Left lung (tissue), 10 donors: Measurements from ENCODE around the gene PLIN5. TPM values are rescaled to one million over a fixed set of nuclear protein-coding genes. Genes with fewer than 3 reads are reported as not detected.

ENCODE experiments used
- ATAC-seq: fragments of 200-7000 bp; cut with Tn5 transposase; one replicate; pipeline ENCODE4 v1.9.1; 2020; ENCODE audit warnings: moderate library complexity
- DNase-seq, 4 donors: peaks; one replicate each; pipeline ENCODE4 v3.0.0-alpha.2; 2013 to 2020
- H3K27ac ChIP-seq, 2 donors: fragments of 200-600 bp; sonication (generic) in 1 of 2; one replicate each; pipeline versions ENCODE4 v1.5.0 to v1.8.0; 2020 to 2021
- H3K27me3 ChIP-seq, 2 donors: fragments of 200-600 bp; sonication (generic) in 1 of 2; one replicate each; pipeline versions ENCODE4 v1.5.0 to v1.8.0; 2020 to 2021
- H3K36me3 ChIP-seq, 2 donors: fragments of 200-600 bp; sonication (generic) in 1 of 2; one replicate each; pipeline versions ENCODE4 v1.5.0 to v1.8.0; 2020 to 2021
- H3K4me1 ChIP-seq, 2 donors: fragments of 200-600 bp; one replicate each; pipeline ENCODE4 v1.8.0; 2021
- H3K4me3 ChIP-seq, 2 donors: fragments of 200-600 bp; sonication (generic) in 1 of 2; one replicate each; pipeline versions ENCODE4 v1.5.0 to v1.8.0; 2020 to 2021; ENCODE audit warnings: mild to moderate bottlenecking in 1 of 2
- H3K9me3 ChIP-seq, 2 donors: fragments of 200-600 bp; sonication (generic) in 1 of 2; one replicate each; pipeline versions ENCODE4 v1.5.0 to v1.8.0; 2020 to 2021
- intact Hi-C, 2 donors: fragments of 100-400 bp; cut with DNase I; formaldehyde crosslinking; loops; one replicate each; pipeline versions ENCODE4 v1.11.2 to v1.14.2; 2022
- polyA plus RNA-seq, 6 donors: library from polyadenylated mRNA; unstranded; fragments of 120-200 nt; gene quantifications; one replicate each; pipeline ENCODE4 v1.2.1, GENCODE V29; 2013; ENCODE audit not compliant: insufficient read length in 6 of 6
- total RNA-seq, 2 donors: library from RNA; stranded (reverse); fragmentation: NEBNext Ultra II Directional; extraction: Animal tissue kit (Norgen Biotek cat#: 25700); gene quantifications; one replicate each; pipeline ENCODE4 v1.2.1, GENCODE V29; 2021
- TF ChIP-seq, protein P1 (sequence below), 2 donors: fragments of 200-600 bp; sonication (generic) in 1 of 2; IDR thresholded peaks; one replicate each; pipeline versions ENCODE4 v1.5.0 to v1.8.0; 2021; ENCODE audit warnings: antibody characterized with exemption in 2 of 2
- donor health status: DM: no; HTN: yes; CAD: no.
- donor health status: DM: no; HTN: no; CAD: no.

The PLIN5 gene
- total and polyA plus RNA-seq, 8 donors: 1.8 to 15.9 (median 2.4) TPM

DNA sequence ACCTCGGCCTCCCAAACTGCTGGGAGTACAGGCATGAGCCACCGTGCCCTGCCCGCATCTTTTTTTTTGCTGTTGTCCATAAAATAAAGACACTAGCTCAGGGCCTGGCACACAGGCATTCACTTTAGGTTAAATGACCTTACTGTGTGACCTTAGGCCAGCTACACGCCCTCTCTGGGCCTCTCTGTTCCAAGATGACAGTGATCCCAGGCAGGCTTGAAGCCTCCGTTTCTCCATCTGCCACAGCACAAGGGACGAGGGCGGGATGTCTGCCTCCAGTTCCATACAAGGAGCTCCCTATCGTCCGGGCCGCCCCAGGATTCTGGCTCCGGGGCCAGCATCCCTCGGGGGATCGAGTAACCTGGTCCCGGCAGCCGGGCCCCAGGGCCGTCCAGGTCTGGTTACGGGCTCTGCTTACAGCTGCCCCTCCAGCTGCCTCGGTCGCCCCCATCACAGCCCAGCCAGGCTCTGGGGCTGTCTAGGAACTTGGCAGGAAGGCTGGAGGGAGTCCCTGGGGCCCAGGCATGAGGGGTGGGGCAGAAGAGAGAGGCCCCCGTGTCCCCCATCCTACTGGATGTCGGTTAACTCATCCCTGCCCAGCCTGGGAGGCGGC lies 36.4 kb upstream of the PLIN5 start:
- DNase-seq (no peak), ATAC-seq (no peak)
- Histone ChIP-seq H3K27me3 (peaks cover 0 to 37% of the 10 kb centered on the region in 2 donors), H3K9me3 (no peaks in the 10 kb centered on the region), H3K4me3 (no peak overlapping the region), H3K27ac (no peak overlapping the region), H3K36me3 (no peaks in the 10 kb centered on the region), H3K4me1 (peaks cover 5 to 34% of the 10 kb centered on the region in 2 donors)
- TF ChIP-seq, protein P1, sequence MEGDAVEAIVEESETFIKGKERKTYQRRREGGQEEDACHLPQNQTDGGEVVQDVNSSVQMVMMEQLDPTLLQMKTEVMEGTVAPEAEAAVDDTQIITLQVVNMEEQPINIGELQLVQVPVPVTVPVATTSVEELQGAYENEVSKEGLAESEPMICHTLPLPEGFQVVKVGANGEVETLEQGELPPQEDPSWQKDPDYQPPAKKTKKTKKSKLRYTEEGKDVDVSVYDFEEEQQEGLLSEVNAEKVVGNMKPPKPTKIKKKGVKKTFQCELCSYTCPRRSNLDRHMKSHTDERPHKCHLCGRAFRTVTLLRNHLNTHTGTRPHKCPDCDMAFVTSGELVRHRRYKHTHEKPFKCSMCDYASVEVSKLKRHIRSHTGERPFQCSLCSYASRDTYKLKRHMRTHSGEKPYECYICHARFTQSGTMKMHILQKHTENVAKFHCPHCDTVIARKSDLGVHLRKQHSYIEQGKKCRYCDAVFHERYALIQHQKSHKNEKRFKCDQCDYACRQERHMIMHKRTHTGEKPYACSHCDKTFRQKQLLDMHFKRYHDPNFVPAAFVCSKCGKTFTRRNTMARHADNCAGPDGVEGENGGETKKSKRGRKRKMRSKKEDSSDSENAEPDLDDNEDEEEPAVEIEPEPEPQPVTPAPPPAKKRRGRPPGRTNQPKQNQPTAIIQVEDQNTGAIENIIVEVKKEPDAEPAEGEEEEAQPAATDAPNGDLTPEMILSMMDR (IDR thresholded peaks at IDR 0.05): no peak
- intact Hi-C loops: loop anchor here in 1 of 2 donors (5.0 kb wide), 1 partner anchor 66 kb away; the partner anchor contains the start of gene TNFAIP8L1

DNA sequence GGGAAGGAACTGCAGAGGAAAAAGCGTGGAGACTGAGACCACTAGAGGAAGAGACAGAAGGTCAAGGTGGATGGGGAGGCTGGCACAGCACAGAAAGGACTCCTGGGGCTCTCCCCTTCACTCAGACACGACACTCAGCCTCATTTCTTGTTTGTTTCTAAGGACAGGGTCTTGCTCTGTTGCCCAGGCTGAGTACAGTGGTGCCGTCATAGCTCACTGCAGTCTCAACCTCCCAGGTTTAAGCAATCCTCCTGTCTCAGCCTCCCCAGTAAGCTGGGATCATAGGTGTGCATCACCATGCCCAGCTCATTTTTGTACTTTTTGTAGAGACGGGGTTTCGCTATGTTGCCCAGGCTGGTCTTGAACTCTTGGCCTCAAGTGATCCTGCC lies 35.9 kb upstream of the PLIN5 start:
- no peak overlapping the region for H3K27ac ChIP-seq
- H3K9me3 ChIP-seq: no peaks in the 10 kb centered on the region
- peaks cover 5 to 34% of the 10 kb centered on the region in 2 donors for H3K4me1 ChIP-seq
- TF ChIP-seq, protein P1 (IDR thresholded peaks at IDR 0.05): no peak
- DNase-seq (no peak), ATAC-seq (no peak)
- intact Hi-C loops: loop anchor here in 1 of 2 donors (5.0 kb wide), 1 partner anchor 66 kb away; the partner anchor contains the start of gene TNFAIP8L1
- no peaks in the 10 kb centered on the region for H3K36me3 ChIP-seq
- H3K4me3 ChIP-seq: no peak overlapping the region
- H3K27me3 ChIP-seq: peaks cover 0 to 32% of the 10 kb centered on the region in 2 donors

DNA sequence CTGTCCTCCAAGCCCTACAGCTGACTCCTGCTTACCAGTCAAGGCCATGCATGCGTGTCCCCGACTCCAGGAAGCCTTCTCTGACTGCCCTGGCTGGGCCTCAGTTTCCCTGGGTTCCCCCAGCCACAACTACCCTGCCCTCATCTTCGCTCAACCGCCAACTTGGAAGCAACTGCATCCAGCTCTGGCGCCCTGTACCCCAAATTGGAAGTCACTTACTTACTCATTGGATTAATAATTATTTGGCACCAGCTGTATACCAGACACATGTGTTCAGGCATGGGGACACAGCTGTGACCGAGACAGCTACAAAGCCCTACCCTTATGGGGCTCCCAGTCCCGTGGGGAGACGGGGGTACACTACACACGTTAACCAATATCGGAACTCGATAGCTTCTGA lies 35.4 kb upstream of the PLIN5 start:
- intact Hi-C loops: loop anchor here in 1 of 2 donors (5.0 kb wide), 1 partner anchor 67 kb away; the partner anchor contains the start of gene TNFAIP8L1
- H3K9me3 ChIP-seq: no peaks in the 10 kb centered on the region
- ATAC-seq: no peak
- H3K27ac ChIP-seq: no peak overlapping the region
- no peak for DNase-seq
- H3K36me3 ChIP-seq: no peaks in the 10 kb centered on the region
- peaks cover 0 to 27% of the 10 kb centered on the region in 2 donors for H3K27me3 ChIP-seq
- peaks cover 5 to 30% of the 10 kb centered on the region in 2 donors for H3K4me1 ChIP-seq
- TF ChIP-seq, protein P1 (IDR thresholded peaks at IDR 0.05): no peak
- no peak overlapping the region for H3K4me3 ChIP-seq

DNA sequence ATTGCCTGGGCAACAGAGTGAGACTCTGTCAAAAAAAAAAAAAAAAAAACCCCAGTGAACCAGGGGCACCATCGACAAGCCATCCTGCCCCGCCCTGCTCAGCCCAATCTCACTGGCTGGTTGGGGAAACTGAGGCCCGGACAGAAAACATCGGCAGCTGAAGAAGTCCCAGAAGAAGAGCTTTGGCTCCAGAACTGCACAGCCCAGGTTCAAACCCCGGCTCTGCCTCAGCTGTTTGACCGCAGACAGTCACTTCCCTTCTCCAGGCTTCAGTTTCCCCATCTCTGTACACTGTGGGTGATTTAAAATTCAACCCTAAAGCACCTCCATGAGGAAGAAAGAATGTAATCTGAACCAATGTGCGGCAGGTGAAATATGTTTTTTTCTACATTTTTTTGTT lies 33.9 kb upstream of the PLIN5 start:
- intact Hi-C loops: no loop called here
- TF ChIP-seq, protein P1 (IDR thresholded peaks at IDR 0.05): no peak
- Histone ChIP-seq H3K9me3 (no peaks in the 10 kb centered on the region), H3K4me1 (peaks cover 0 to 31% of the 10 kb centered on the region in 2 donors), H3K27me3 (peaks cover 0 to 12% of the 10 kb centered on the region in 2 donors), H3K4me3 (no peak overlapping the region), H3K36me3 (no peaks in the 10 kb centered on the region), H3K27ac (peak overlapping the region in 1 of 2 donors; percentile 57)
- no peak for DNase-seq
- peak; percentile 48 for ATAC-seq

DNA sequence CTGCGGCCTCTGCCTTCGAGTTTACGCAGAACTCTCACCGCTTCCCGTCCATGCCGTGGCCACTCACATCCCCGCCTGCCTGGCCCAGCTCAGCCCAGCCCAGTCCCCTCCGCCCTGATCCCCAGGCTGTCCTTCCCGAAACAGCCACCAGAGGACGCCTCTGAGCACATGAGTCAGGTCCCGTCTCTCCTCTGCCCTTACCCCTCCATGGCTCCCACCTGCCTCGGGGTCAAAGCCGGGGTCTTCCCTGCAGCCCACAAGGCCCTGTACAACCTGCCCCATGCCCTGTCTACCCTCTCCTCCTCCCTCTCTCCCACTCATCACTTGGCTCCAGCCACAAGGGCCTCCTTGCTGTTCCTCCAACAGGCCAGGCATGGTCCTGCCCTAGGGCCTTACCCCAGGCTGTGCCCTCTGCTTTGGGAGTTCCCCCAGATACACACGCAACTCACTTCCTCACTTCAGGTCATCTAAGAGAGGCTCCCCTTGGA lies 32.6 kb upstream of the PLIN5 start:
- TF ChIP-seq, protein P1 (IDR thresholded peaks at IDR 0.05): peak; percentile 44 to 76

More for the DNA sequence above, 32.6 kb upstream of the PLIN5 start:
- ATAC-seq: peak; percentile 68
- intact Hi-C loops: no loop called here
- no peaks in the 10 kb centered on the region for H3K36me3 ChIP-seq
- H3K9me3 ChIP-seq: no peaks in the 10 kb centered on the region
- peaks cover 0 to 5% of the 10 kb centered on the region in 2 donors for H3K27me3 ChIP-seq
- no peak overlapping the region for H3K4me3 ChIP-seq
- H3K27ac ChIP-seq: peak overlapping the region in 1 of 2 donors; percentile 57
- peak in 2 of 4 donors; percentile 21 to 88 for DNase-seq
- peaks cover 0 to 38% of the 10 kb centered on the region in 2 donors for H3K4me1 ChIP-seq
